HG03025 (cell line): ENCODE data around the gene KLHL40.

Source experiments
- ATAC-seq: cut with Tn5 transposase; IDR thresholded peaks from one replicate; pipeline ENCODE4 v1.9.1; 2021; ENCODE audit warnings: mild to moderate bottlenecking, moderate library complexity; ENCODE audit not compliant: unreplicated experiment, low FRiP score

Gene KLHL40

GRCh38 chr3:42656680-42657610 lies 28.4 kb upstream of the KLHL40 start:
- ATAC-seq, result no peak

GRCh38 chr3:42657675-42658074 lies 27.7 kb upstream of the KLHL40 start:
- ATAC-seq, result no peak

- ATAC-seq, result no peak
Observed at GRCh38 chr3:42658091-42658770, 27.1 kb upstream of the KLHL40 start.

- no peak for ATAC-seq
Observed at GRCh38 chr3:42658771-42659390, 26.5 kb upstream of the KLHL40 start.

GRCh38 chr3:42659451-42660130 lies 25.7 kb upstream of the KLHL40 start:
- ATAC-seq, result no peak

- ATAC-seq, result no peak
Observed at GRCh38 chr3:42660131-42660715, 25.1 kb upstream of the KLHL40 start.

GRCh38 chr3:42660898-42661297 lies 24.4 kb upstream of the KLHL40 start:
- no peak for ATAC-seq

GRCh38 chr3:42661593-42662022 lies 23.7 kb upstream of the KLHL40 start:
- no peak for ATAC-seq

- no peak for ATAC-seq
Observed at GRCh38 chr3:42662037-42662812, 23.1 kb upstream of the KLHL40 start.

GRCh38 chr3:42662813-42663535 lies 22.4 kb upstream of the KLHL40 start:
- no peak for ATAC-seq

- no peak for ATAC-seq
Observed at GRCh38 chr3:42663581-42664437, 21.5 kb upstream of the KLHL40 start.

GRCh38 chr3:42664438-42664803 lies 20.9 kb upstream of the KLHL40 start:
- no peak for ATAC-seq

GRCh38 chr3:42665050-42665878 lies 20.1 kb upstream of the KLHL40 start:
- no peak for ATAC-seq

- ATAC-seq, result no peak
Observed at GRCh38 chr3:42666022-42666421, 19.3 kb upstream of the KLHL40 start.

- no peak for ATAC-seq
Observed at GRCh38 chr3:42666577-42666998, 18.7 kb upstream of the KLHL40 start.

- no peak for ATAC-seq
Observed at GRCh38 chr3:42667096-42667522, 18.2 kb upstream of the KLHL40 start.
